ENCODE data around the gene TMED8.
"Not testable (repeated sequence)": the region's sequence is repeated elsewhere in the genome, so short reads cannot be mapped to it uniquely, and the experiment has no call there.

The TMED8 gene

DNA sequence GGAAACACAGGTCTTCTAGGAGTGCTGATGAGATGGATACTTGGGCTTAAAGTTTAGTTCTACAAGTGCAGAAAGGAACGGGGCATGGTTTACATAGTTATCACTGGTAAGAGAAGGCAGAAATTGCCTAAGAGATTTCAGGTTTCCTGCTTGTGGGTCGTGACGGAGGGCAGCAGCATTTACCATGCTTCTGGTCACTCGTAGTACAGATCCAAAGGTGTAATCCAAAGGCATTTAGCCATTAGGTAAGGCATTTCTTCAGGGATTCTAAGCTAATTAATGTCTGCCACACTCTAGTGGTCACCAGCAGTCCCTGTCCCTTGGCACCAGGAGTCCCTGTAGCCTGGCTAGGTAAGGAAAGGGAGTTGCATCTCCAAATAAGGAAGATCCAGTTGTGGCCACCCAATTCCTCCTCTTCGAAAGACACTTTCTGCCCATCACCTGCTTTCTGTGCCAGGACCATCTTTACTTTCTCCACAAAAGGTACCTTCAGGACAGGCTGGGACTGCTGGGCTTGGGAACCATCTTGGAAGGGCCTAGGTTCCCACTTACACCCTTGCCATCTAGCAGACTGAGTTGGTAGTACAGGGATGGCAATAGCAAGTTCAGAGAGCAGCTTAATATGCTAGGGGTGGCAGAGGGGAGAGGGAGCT lies 54.5 kb downstream of the TMED8 start:
- DNase-seq: peak in 2 of 4 experiments; percentile 13 to 23

DNA sequence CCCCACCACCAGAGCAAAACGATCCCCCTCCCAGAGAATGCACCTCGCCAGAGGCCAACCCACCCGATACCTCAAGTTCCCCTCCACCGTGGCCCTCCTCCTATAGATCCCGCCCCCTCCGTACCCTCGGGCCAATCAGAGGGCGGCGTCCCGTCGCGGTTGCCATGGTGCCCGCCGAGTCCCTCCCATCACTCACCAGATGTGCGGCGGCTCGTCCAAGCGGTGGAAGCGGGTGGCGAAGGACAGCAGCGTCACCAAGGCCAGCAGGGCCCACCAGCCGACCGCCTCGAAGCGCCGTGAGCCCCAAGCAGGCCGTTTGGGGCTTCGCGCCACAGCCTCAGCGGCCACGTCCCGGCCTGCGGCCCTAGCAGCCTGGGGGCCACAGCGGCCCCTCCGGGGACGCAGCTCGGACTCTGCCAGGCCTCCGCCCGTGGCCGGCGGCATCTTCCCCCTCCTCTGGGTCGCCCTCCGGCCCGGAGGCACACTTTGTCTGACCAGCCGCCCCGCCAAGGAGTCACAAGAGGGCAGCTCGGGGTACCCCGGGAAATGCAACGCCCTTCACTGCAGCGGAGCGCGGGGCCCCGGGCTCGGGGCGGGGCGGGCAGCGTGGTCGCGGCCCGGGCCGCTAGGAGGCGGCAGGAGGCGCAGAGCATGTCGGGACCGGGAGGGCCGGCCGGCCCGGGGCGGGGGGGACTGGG lies 56.5 kb downstream of the TMED8 start, which contains the start of gene POMT2:
TSS of gene POMT2 (minus strand) at position 646 of the 698 bp plus-strand sequence. CDS start at position 444, 202 bp downstream.
- DNase-seq: peak; percentile 95 to 97 (median 96)

DNA sequence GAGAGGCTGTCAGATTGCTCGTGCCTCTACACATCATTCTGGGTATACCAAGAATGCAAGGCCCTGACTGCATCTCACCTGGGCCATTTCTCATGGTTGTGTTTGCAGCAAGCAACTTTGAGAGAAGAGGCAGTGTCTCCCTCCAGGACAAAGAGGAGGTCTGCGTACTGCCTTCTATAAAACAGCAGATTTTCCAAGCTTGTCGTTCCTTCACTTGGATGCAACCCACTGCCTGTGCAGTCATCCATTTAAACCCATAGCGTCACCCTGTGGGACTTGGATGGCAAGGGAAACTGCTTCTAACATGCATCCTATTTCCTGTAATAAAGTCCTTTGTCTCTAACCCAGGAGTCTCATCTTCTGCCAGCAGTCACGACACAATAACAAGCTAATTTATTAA lies 57.5 kb downstream of the TMED8 start:
- DNase-seq: no peak

DNA sequence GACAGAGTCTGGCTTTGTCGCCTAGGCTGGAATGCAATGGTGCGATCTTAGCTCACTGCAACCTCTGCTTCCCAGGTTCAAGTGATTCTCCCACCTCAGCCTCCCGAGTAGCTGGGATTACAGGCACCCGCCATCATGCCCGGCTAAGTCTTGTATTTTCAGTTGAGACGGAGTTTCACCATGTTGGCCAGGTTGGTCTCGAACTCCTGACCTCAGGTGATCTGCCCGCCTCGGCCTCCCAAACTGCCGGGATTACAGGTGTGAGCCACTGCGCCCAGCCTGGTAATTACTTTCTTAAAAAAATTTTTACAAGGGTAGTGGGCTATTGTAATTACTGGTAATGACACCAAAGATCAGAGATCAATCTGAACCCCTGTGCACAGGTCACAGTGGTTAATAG lies 58.1 kb downstream of the TMED8 start:
- DNase-seq: not testable (repeated sequence)

DNA sequence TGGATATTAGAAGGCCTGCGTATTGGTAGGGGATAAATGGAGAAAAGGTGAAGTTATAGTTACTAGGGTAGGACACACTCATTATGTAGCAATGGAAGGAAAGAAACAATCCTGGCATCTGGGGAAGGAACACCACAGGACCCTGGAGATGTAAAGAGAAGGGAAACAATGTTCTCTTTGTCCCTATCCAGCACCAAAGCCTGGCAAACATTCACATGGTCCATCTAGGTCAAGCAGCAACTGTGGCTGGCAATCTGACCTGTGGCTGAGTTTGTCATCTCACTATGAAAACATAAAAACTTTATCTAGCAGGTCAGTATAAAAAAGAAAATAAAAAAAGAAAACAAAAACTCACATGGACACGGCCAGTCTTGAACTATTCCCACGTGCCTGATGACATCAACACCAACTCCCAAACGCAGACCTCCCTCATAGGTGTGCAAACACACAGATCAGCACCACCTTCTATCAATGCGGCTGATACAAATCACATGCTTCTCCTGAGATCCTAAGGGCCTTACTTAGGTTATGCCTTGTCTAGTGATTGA lies 58.8 kb downstream of the TMED8 start:
- DNase-seq: no peak

DNA sequence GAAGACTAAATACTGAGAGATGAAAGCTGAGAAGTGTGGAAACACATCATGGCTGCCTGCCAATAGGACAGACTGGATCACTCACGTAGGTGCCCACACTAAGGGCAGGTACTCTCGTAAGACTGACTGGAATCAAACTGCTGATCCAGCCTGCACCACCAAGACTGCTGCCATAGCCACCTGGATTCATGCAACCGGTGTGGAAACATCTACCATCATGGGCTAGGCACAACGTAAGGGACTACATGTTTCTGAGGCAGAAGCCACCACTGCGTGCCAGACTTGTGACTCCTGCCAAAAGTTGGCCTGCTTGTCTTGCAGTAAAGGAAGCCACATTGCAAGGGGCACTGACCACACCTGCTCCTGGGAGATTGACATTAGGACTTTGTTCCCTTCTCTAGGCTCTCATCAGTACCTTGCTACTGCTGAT lies 60.0 kb downstream of the TMED8 start:
- DNase-seq: no peak

DNA sequence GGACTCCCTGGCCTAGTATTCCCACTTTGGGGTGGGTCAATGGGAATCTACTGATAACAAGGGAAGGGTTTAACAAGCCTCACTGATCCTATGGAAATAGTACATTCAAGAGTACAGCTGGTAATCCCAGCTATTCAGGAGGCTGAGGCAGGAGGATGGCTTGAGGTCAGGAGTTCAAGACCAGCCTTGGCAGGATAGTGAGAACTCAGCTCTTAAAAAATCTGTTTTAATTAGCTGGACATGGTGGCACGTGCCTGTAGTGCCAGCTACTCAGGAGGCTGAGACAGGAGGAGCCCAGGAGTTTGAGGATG lies 60.7 kb downstream of the TMED8 start:
- no peak for DNase-seq

DNA sequence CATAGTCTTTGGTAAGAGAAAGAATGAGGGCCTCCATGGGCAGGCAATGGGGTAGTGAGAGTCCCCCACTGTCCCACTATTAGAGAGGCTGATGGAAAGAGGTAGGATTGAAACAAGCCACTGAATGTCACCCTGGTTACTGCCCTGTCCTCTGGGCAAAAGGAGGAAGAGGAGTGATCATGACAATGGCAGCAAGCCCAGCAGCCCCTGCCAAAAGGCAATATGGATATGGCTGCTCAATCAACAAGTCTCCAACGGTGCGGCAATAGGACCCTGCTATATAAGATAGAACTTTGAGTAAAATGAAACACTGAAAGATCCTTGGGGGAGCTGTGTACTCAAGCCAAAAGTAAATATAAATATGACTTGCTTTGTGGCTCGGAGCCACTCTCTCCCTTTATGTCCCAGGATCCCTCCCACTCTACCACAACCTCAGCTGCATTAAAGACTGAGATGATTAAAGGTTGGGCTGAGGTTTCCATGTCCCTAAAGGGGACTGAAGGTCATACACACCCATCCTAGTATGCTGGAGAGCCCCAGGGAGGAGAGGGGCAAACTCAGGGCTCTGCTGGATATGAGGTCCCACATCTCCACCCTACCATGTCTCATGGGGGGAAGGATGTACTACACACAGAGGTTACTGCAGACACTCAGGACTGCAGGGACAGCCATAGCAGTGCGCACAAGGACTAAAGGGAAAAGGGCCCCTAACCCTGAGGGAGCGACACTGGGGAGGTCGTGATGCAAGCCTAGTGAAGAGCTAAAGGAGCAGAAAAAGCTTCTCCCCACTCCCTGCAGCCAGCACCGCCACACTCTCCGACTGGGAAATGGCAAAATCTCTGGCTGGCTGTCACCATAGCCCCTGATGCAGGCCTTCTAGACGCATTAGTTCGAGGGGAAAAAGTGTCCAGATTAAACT lies 62.1 kb downstream of the TMED8 start:
- no peak for DNase-seq

DNA sequence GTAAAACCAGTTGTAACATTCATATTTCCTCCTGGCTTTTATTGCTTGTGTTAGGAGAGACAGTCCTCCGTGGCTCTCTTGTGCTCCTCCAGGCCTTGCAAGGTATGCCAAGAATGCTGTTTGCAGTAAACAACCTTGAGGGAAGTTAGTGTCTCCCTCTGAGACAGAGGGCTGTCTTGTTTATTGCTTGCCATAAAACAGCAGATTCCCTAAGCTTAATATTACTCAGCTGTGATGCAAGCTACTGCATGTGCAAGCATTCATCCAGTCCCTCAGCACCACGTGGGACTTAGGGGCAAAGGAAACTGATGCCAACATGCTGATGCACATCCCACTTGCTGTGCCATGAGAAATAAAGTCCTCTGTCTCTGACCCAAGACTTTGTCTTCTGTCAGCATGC lies 62.9 kb downstream of the TMED8 start:
- DNase-seq: peak; percentile 50 to 81 (median 64)

DNA sequence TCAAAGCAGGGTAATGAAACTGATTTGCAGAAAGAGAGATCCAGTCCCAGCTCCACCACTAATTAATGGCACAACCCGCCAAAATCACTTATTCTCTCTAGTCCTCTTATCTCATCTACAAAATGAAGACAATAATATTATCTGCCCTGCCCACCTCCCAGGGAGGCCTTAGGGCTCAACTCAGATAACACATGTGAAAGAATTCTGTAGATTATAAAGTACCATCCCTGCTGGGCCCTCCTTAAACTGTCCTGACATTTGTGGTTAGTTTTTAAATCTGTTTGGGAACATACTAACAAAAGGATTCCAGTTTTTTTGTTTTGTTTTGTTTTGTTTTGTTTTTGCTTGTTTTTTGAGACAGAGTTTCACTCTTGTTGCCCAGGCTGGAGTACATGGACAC lies 63.5 kb downstream of the TMED8 start:
- no peak for DNase-seq

DNA sequence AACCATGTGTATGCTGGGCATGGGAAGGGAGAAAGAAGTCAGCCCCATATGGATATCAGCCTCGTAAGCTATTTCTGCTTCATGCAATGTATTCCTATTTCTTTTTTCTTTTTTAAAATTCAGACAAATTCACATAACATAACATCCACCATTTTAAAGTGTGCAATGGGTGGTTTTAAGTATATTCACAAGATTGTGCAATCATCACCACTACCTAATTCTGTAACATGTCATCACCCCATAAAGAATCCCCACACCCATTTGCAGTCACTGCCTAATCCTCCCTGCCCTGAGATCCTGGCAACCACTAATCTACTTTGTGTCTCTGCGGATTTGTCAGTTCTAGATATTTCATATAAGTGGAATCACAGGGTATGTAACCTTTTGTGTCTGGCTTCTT lies 65.7 kb downstream of the TMED8 start:
- no peak for DNase-seq

DNA sequence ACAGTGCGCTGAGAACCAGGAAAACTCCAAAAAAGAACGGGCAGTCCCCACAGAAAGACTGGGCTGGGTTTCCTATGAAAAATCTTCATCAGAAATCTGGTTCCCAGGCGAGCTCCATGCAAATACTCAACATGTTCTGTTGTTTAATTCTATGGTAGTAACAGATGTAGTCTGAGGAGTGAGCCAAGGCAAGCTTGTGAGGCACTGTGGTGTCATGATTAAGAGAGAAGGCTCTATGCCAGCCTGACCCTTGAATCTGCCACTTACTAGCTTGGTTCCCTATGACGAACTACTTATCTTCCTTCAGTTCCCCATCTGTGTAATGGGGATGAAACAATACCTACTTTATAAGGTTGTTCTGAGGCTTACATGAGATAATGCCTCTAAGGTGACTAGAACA lies 66.9 kb downstream of the TMED8 start:
- DNase-seq: no peak

DNA sequence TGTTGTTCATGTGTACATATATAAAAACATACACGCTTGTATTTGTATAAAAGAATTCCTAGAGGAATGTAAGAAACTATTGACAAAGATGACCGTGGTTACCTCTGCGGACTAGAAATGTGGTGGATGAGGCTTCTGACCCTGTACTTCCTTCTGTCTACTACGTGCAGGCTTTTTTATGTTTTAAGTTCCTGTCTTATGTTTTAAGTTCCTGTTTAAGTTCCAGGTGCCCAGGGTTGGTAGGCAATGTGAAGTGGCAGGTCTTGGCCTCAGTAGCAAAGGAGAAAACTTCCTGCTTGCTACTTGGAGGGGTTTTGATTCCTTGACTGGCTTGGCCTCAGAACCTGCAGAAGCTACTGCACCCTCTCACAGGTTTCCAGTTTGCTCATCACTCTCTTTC lies 67.8 kb downstream of the TMED8 start:
- DNase-seq: peak in 3 of 4 experiments; percentile 15 to 39 (median 34)

DNA sequence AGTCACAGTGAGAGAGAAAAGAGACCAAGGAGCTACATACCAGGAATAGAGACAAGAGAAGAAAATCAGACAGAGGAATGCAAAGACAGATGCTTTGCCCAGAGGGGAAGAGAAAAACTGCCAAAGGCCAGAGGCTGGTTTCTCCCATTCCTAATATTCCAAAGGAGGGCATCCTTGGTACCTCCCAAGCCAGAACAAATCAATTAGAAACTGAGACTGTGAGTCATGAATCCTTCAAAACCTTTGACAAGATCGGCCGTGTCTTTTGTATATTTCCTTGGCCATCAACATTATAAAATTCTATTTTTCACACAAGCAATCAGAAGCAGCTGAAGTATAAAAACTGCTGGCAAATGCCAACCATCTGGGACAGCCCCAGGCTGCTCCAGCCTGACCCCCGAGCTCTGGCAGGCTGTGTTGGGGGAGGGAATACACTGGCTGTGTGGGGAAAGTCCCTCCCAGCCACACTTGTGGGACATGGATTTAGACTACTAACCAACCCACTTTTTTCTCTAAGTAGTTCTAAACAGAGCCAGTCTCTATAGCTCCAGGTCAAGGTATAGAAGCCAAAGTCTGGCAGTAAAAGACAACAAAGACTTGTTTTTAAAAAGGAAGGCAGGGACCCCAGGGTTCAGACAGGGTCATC lies 69.9 kb downstream of the TMED8 start:
- no peak for DNase-seq

DNA sequence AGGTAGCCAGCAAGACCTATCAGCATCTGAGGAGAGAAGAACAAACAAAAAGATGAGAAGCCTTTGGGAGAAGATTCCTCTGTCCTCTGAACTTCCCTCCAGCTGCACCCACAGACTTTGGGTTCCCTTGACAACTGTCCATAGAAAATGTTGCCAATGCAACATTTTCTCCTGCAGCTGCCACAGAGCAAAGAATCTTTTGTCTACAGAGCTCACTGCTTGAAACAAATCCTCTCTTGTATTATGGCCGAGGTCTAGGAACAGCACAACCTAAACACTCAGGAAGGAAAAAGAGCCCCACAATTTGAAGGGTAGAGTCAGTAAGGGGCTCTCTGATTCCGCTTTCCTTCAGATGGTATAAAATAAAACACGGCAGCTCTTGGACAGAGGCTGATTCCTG lies 70.5 kb downstream of the TMED8 start:
- peak in 3 of 4 experiments; percentile 32 to 61 (median 52) for DNase-seq

DNA sequence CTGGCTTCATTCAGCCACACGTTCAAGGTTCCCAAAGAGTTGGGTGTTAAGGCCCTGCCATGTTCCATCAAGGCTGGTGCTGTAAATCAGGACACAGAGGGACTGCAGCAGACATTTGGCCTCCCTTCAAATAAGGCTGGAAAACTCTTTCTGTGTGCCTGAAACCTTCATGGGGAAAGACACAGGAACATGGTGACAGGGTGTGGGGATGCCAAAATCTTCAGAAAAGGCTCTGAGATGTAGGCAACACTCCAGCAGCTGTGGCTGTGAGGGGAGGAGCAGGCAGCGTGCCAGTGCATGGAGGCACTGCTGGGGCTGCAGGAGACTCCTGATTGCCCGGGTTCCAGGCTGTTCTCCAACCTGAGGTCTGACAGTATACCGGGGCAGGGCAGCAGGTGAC lies 71.2 kb downstream of the TMED8 start:
- no peak for DNase-seq

DNA sequence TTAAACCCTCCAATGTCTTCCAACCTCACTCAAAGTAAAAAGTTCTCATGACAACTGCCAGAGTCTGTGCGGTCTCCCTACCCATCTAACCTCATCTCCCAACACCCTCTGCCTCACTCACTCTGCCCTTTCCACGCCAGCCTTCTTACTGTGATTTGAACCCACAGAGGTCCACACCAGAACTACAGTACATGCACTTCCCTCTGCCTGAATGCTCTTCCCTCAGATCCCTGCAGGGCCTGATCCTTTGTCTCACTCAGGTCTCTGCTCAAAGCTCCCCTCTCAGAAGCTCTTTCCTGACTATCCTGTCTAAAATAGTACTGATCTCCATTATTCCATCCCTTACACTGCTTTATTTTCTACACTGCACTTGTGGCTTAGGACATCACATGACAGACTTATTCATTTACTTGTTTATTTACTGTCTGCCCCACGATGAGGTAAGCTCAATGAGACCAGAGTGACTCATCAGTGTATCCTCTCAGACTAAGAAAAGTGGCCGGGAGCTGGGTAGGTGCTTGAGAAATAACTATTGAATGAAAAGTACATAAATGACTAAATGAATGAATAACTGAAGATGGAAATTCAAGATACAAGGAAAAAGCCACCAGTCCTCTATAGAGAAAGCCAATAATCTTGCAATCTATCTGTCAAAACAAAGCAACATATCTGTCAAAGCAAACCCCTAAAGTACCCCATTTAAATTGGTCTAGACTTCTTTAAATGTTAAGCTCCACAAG lies 73.3 kb downstream of the TMED8 start:
- DNase-seq: peak; percentile 71 to 89 (median 83)

DNA sequence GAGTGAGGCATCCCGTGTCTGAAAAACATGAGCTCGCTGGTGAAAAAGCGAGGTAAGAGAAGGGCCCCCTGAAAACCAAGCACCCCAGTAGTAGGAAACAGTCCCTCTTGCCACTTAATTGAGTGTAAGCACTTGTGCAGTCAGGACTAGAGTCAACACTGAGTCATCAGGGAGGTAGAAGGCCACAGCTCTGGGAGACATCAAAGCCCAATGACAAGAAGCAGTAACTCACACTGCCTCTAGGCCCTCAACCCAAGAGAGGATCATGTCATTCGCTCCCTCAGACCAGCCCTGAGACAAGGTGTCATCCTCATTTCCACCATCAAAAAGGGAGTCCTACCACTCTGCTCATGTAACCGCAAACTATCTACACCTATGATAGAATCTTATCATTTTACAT lies 74.0 kb downstream of the TMED8 start:
- peak; percentile 26 to 64 (median 47) for DNase-seq

DNA sequence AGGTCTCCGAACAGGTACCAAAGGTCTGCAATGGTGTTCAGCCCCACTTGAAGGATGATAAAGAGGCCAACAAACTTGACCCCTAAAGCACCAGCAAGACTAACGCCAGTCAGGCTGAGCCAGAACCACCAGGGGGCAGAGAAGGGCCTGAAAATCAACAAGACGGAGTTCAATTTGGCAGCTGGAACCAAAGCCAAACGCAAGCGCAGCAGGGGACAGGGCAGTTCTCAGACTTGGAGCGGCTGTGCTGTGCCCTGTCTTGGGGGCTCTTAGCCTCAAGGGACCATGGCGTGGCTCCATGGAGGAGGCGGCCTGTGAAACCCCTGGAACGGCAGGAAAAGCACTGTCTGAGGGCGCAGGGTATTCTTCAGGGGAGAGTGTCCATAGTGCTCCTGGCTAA lies 75.8 kb downstream of the TMED8 start:
- DNase-seq: peak; percentile 81 to 91 (median 84)

DNA sequence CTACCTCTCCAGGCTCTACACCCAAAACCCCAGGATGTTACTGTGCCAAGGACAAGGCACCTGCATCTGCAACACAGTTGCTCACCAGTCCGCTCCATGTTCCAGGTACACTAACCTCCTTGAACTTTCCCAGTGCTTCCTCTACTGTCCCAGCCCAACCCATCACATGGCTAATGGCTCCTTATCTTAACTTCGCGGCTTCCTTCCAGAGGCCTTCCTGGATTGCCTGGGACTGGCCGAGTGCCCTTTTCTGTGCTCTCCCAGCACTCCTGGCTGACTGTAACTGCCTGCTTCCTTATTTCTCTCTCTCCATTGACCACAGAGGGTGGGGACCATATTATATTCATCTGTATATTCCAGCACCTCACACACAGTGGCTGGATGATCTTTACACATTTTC lies 77.1 kb downstream of the TMED8 start:
- no peak for DNase-seq

DNA sequence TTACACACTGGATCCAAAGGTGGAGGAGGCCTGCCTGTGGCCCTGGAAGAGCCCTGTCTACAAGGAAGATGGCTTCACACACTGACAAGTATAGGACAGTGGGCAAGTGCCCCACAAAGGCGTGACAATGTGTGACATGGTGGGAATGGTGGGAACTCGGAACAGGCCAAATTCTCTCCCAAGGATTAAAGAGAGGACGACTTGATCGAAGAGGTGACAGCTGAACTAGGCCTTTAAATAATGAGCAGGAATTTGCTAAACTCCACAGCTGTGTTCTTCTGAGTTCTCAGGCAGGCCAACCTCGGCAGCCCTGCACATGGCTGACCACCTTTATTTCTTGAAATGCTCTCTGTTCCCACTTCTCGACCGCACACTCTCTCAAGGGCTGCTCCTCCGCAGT lies 80.0 kb downstream of the TMED8 start:
- no peak for DNase-seq

DNA sequence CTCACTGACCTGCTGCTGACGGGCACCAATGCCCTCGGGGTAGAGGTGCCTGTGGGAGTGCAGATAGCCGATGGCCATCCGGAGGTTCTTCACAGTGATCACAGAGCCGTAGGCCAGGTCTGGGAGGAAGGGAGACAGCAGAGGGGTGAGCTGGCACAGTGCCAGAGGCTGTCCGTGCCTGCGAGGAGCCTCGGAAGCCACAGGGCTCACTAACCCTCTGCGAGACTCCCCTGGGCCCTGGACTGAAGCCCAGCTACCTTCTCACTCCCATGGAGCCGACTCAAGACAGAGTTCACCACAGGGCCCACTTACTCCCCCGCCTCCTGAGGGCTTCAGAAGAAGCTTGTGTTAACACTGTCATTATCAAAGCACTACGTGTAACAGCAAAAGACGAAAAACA lies 80.7 kb downstream of the TMED8 start:
- DNase-seq: no peak

All from suppressor macrophage (primary cell).